WI38 (cell line): ENCODE data around the gene GLG1.
"Not testable (repeated sequence)": the region's sequence is repeated elsewhere in the genome, so short reads cannot be mapped to it uniquely, and the experiment has no call there.

Source experiments
- H3K4me3 ChIP-seq: 2 replicates; pipeline ENCODE4 v1.5.1; 2011; ENCODE audit warnings: low read depth, mild to moderate bottlenecking, control low read depth, low read length
- TF ChIP-seq, protein P1 (sequence below): IDR thresholded peaks from 2 replicates; pipeline ENCODE4 v1.5.1; 2012; ENCODE audit warnings: low read depth, mild to moderate bottlenecking, control low read depth, low read length

The GLG1 gene

DNA sequence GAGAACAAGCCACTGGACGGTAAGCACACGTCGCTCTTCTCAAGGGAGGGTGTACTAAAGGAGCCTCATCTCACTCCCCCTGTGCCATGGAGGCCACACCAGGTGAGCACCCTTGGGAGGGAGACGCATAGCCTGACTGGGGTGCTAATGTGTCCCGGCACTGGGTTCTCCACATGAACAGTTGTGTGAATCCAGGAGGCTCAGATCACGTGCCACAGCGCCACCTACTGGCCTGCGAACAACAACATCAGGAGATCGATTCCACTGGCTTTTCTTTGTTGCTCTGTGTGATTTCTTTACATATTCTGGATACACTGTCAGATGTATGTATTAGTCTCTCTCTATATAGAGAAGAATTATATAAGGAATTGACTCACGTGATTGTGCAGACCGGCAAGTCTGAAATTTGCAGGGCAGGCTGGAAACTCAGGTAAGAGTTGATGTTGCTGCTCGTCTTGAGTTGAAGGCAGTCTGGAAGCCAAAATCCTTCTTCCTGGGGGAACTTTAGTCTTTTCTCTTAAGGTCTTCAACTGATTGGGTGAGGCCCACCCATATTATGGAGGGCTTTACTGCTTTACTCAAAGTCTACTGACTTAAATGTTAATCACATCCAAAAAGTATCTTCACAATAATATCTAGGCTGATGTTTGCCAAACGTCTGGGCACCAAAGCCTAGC lies 176.7 kb downstream of the GLG1 start:
- H3K4me3 ChIP-seq: not testable (repeated sequence)

DNA sequence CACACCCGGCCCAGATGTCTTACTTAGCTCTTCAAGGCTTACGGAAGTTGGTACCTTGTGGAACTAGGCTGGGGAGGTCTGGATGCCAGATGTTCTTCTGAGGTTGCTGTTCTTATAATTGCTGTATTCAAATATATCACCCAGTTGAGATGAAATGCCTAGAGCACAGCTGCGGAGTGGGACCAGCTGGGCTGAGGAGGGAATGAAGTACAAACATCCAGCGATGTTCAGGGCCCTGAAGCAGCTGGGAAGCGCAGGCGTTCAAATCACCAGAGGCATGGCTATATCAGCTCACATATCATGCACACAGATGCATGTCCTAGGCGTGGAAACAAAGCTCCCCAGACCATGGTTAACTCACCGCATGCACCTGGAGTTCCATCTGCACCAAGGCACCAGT lies 178.4 kb downstream of the GLG1 start:
- H3K4me3 ChIP-seq: not testable (repeated sequence)

More for the DNA sequence above, 176.7 kb downstream of the GLG1 start:
- TF ChIP-seq, protein P1, sequence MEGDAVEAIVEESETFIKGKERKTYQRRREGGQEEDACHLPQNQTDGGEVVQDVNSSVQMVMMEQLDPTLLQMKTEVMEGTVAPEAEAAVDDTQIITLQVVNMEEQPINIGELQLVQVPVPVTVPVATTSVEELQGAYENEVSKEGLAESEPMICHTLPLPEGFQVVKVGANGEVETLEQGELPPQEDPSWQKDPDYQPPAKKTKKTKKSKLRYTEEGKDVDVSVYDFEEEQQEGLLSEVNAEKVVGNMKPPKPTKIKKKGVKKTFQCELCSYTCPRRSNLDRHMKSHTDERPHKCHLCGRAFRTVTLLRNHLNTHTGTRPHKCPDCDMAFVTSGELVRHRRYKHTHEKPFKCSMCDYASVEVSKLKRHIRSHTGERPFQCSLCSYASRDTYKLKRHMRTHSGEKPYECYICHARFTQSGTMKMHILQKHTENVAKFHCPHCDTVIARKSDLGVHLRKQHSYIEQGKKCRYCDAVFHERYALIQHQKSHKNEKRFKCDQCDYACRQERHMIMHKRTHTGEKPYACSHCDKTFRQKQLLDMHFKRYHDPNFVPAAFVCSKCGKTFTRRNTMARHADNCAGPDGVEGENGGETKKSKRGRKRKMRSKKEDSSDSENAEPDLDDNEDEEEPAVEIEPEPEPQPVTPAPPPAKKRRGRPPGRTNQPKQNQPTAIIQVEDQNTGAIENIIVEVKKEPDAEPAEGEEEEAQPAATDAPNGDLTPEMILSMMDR: peak; percentile 65

DNA sequence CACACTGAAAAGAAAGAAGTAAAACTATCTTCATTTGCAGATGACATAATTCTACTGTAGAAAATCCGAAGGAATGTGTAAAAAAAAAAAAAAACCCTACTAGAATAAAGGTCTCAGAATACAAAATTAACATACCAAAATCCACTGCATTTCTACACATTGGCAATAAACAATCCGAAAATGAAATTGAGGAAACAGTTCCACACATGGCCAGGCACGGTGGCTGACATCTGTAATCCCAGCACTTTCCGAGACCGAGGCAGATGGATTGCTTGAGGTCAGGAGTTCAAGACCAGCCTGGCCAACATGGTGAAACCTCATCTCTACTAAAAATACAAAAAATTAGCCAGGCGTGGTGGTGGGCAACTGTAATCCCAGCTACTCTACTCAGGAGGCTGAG lies 181.2 kb downstream of the GLG1 start:
- H3K4me3 ChIP-seq: not testable (repeated sequence)

DNA sequence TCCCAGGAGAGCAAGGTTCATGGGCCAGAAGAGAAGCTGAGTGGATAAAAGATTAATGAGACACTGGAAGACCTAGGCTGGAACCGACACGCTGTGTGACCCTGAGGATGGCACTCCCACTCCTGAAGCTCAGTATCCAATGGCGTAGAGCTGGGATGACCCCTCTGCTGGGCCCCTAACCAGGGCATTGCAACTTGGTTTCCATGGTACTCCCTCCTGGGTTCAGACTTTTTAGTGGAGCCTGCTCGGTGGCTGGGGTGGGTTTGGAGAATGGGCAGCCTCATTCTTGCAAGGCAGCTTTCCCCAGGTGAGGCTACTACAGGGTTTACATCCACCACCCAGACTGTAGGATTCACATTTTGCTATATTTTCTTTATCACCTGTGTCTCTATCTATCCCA lies 183.2 kb downstream of the GLG1 start:
- H3K4me3 ChIP-seq: not testable (repeated sequence)

DNA sequence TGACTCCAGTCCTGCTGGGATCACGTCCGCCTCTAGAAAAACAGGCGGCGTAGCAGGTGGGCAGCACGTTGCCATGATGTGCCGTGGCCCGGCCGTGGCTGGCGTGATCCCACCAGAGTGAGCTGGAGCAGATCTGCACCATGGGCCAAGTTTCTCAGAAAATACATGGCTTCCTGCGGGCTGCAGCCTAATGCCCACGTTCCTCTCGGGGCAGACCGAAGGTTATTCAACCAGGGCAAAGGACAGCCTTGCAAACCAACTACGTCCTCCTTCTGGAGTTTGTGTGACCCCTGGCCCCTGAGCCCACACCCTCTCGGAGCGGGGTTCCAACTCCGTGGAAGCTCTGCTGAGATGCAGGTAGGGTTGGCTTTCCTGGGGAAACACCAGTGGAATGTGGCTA lies 184.8 kb downstream of the GLG1 start:
- not testable (repeated sequence) for H3K4me3 ChIP-seq

DNA sequence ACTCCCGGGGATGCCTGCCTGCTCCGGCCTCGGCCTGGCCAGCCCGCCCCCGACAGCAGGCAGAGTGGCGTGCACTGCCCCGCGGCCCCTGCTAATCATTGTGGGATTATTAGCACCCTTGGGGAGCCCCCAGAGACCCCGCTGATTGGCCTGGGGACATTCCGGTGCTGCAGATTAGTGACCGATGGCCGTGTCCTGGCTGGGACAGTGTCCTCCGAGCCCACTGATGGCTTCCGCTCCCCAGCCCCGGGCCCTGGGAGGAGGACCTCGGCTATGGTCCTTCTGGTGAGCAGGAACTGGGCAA lies 185.5 kb downstream of the GLG1 start:
- not testable (repeated sequence) for H3K4me3 ChIP-seq

DNA sequence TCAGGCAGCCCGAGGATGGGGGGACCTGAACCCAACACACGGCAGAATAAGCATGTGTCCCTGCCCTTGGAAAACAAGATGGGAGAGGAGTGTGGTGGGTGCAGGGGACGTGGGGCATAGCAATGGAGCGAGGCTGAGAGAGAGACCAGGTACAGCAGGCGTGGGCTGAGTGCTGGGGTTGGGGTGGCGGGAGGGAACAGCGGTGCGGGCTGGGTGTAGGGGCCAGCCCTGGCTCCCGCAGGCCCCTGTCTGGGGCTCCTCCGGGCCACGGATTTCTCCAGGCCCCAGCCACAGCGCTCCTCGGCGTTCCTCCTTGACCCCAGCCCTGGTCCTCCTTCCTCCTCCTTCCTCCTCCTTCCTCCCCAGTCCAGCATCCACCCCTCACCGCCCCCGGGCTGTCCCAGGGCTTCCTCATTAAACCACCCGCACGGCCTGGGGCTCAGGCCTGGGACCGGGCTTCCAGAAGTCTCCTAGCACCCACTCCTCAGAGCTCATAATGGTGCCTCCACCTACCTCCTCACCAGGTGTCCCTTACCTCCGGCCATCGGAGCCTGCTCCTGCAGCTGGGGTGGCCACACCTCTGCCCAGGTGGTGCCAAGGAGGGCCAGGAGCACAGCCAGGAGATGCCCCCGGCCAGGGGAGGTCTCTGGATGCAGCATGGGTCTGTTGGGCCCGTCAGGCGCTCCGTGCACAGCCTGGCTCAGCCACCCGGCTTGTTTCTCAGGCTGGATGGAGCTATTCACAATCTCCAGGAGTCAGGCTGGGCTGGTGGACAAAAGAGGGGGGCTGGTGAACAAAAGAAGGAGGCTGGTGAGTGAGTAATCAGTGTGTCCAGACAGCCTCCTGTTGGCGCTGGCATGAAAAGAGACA lies 186.1 kb downstream of the GLG1 start, which contains the start of gene CLEC18B:
Gene CLEC18B, minus strand, starts transcription at position 867 of the 870 bp plus-strand sequence. Its CDS starts 208 bp downstream, at position 659.
- H3K4me3 ChIP-seq: not testable (repeated sequence)

DNA sequence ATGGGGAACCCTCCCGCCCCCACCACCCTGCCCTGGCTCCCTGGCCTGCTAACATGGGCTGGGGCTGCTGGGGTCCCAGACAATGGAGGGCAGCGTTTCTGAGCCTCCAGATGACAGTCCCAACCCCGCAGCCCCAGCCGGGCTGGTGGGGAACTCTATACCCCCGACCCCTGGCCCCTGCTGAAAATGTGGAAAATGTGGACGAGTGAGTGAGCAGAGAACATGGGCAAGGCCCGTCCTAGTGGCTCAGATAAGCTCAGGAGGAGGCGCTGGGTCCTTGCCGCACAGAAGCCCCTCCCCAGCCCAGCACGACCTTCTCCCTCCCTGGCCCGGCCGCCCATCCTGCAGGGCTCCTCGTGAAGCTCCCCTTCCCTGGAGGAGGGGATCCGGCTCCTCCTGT lies 187.1 kb downstream of the GLG1 start:
- not testable (repeated sequence) for H3K4me3 ChIP-seq

DNA sequence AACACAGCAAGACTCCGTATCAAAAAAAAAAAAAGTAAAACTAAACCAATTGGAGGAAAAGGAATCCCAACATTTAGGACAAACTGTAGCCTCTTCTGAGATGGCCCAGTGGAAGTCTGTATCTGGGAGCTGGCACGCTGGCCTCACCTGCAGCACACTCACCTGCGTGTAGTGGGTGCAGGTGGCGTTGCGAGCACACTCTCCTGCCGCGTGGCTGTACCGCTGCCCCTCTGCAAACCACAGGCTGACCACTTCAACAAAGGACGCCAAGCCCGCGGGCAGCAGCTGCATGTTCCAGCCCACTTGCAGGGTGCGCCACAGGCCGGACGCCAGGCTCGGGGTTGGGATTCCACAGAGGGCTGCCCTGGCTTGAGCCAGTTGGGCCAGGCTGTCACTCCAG lies 189.0 kb downstream of the GLG1 start:
- not testable (repeated sequence) for H3K4me3 ChIP-seq

DNA sequence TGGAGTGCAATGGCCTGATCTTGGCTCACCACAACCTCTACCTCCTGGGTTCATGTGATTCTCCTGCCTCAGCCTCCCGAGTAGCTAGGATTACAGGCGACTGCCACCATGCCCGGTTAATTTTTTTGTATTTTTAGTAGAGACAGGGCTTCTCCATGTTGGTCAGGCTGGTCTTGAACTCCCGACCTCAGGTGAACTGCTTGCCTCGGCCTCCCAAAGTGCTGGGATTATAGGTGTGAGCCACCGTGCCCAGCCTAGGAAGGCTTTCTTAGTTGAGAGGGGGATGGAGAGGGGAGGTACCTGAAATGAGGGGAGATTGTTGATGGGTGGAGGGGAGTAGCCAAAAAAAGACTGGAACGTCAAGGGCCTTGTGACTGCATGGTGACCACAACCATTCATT lies 193.0 kb downstream of the GLG1 start:
- H3K4me3 ChIP-seq: not testable (repeated sequence)

DNA sequence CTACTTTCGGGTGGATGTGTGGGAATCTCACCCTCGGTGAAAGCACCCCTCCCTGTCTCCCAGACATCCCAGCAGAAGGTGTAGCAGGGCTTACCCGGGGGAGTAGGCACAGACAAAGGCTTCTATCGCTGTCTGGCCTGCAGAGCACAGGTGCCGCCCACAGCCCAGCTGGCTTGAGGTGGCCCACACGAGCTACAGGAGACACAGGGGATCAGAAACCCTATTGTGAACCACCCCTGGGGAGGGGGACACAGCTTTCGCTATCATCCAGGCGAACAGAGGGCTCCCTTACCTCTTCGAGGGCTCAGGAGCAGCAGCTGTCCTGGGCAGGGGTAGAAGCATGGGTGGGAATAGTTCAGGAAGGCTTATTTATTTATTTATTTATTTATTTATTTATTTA lies 193.4 kb downstream of the GLG1 start:
- H3K4me3 ChIP-seq: not testable (repeated sequence)

DNA sequence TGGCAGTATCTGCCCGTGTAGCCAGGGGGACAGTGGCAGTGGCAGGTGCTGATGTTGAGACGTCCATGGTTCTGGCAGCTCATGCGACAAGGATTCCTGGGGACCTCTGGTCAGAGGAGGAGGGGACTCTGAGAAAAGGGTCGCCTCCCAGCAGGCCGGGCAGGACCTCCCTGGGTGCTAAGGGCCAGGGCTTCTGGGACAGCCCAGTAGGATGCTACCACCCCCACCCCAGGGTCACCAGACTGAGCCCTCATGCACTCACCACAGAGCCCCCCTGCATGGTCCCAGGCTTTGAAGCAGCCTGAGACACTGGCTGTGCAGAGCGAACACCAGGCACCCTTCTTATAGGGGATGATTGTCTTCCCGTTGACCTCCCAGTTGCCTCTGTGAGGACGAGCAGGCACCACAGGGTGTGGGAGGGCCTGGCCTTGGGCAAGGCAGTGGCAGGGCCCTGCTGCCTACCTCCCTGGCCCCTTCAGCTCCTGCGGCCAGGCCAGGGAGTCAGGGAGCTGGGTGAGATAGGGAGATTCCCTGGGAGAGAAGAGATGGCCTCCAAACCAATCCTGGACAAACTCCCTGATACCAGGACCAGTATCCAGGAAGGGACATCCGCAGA lies 194.0 kb downstream of the GLG1 start:
- not testable (repeated sequence) for H3K4me3 ChIP-seq

DNA sequence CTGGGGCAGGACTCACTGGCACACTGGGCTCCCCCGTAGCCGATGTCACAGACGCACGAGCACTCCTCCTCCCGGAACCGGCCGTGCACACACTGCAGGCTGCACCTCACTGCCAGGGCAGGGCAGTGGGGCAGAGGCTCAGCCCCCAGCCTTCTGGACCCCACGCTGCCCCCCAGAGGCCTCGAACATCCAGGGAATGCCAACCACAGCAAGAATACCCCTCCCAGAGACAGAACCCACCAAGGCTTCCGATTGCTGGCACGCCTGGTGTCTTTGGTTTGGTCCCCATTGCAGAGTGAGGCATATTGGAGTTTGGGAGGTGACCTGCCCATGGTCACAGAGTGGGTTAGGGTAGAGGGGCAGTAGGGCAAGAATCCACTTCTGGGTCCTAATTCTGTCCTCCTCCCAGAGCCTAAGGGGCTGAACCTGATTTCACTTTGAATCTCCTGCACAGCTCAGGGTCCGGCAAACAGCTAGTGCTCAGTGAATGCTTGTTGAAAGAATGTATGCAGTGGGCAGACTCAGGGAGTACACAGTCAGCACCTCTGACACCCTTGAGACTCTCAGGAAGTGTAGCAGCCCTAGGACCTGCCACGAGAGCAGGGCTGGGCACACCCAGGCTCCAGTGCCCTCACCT lies 194.7 kb downstream of the GLG1 start:
- not testable (repeated sequence) for H3K4me3 ChIP-seq

DNA sequence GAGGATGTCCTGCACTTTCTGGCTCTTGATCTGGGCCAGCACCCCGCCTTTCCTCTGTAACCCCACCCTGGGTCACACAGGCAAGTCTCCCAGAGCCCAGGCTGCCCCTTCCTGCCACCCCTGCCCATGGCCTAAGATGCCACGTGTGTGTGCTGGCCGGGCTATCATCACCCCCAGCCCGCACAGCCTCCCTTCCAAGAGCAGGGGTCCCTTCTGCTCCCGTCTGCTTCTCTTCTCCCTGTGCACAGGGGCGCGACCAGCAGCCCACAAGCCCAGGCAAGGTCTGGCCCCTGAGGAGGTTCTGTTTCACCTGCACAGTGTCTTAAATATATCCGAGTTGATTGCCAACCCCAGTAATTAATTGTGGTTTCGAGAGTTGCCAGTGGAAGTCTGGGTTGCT lies 195.9 kb downstream of the GLG1 start:
- H3K4me3 ChIP-seq: not testable (repeated sequence)

DNA sequence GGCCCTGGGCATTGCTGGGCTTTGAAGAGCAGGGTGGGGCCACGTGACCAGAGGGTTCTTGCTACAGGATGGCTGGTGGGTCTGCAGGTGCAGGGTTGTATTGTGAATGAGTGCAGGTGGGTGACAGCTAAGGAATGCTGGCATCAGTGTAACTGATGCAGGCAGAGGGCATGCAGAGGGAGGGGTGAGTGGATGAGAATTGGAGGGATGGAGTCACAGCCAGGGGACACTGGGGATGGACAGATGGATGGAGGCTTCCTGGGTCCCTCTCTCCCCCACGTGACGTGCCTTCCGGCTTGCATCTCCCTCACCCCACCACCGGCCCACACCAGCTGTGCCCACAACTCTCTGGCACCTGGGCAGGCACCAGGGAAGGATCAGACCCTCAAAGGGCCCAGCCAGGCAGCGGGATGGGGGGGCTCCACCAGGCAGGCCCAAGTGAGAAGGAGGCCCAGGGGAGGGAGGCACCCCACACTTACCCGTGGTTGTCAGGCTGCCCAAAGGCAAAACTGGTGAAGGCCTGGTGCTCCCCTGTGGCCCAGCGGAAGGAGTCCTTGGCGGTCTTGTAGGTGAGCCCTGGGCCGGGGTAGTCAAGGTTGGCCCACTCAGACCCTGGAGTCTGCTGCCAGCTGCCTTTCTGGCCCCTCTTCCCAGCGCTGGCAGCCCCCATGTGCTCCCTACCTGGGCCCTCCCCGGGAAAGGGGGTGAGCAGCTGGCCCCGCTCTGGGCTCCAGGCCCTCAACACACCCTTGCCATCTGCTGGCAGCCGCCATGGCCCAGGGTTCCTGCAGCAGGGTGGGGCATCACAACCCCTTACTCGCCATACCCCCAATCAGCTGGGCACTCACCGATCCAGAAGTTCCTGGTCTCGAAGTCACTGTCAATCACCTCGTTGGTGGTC lies 196.6 kb downstream of the GLG1 start:
- H3K4me3 ChIP-seq: not testable (repeated sequence)

DNA sequence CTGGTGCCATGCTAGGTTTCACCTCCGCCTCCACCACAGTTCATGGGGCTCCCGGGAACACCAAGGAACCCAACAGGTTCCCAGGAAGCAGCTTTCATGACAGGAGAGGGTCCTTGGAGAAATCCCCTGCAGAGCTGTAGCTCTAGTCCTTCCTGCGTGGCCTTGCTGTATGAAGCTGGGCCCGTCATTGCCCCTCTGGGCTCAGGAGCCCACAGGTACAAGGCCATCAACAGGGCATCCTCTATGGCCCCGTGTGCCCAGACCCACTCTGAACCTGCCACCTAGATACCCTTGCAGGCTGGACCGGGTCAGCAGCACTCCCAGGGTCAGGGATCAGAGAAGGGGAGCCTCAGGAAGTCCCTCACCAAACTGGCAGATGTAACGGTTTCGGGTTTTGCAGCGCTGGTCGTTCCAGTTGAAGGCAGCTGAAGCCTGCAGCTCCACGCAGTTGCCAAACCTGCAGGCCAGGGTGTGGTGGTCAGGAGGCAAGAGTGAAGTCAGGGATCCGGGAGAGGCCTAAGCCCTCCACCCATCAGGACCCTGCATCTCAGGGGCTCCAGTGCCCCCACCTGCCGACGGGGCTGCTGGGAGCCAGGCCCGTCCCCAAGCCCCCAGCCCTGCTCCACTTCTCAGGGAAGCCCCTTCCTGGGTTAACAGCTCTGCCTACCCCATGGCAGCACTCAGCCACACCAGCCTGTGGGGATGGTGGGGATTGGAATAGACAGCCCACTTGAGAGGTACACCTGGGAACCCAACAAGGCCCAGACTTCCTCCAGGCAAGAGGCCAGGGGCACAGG lies 197.5 kb downstream of the GLG1 start:
- not testable (repeated sequence) for H3K4me3 ChIP-seq

DNA sequence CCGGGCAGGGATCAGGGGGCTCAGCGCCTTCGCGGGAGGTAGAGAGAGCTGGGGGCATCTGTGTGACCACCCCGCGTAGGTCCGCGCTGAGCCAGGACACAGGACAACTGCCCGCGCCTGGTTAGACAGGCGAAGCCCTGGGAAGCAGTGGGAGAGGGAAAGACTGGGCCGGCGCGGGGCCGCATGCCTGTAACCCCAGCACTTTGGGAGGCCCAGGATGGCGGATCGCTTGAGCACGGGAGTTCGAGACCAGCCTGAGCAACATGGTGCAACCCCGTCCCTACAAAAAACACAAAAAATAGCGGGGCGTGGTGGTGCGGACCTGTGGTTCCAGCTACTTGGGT lies 199.6 kb downstream of the GLG1 start:
- not testable (repeated sequence) for H3K4me3 ChIP-seq
